ENCODE data around the gene NEK5. TPM values are rescaled to one million over a fixed set of nuclear protein-coding genes. Genes with fewer than 3 reads are reported as not detected.

The NEK5 gene
- total RNA-seq, 2 experiments from 2014 or later = 0.05 TPM; not detected in 1

DNA sequence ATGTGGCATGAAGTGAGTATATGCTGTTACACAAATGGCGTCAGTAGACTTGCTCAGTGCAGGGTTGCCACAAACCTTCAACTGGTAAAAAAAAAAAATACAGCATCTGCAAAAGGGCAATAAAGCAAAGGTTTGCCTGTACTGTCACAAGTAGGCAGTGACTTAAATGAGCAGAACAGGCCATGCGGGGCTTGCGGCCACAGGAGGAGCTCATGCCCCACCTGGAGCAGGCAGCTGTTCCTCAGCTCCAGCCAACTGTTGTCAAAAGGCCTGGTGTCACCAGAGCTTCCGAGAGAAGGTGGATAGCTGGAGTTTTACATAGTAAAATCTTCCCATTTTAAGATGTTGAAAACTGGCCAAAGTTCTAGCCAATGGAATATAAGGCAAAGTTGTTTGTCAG is 125.3 kb downstream of the NEK5 start:
- peaks cover 11% of the 10 kb centered on the region for H3K27me3 Mint-ChIP-seq
- no peaks in the 10 kb centered on the region for H3K36me3 Mint-ChIP-seq
- POLR2A ChIA-PET = no interaction called here
- H3K4me3 Mint-ChIP-seq = no peak overlapping the region
- CTCF ChIA-PET = interaction anchor here (0.9 to 2.6 kb wide), 2 partner anchors 9 to 149 kb away, joined by 4 to 18 read pairs; partner anchors contain the start of genes ALG11 and ATP7B
- intact Hi-C loops (cut with micrococcal nuclease) = no loop called here
- no peaks in the 10 kb centered on the region for H3K9me3 Mint-ChIP-seq
- no peaks in the 10 kb centered on the region for H3K4me1 Mint-ChIP-seq (ENCODE audit: low read depth)
- DNase-seq = no peak
- H3K27ac Mint-ChIP-seq = no peak overlapping the region

DNA sequence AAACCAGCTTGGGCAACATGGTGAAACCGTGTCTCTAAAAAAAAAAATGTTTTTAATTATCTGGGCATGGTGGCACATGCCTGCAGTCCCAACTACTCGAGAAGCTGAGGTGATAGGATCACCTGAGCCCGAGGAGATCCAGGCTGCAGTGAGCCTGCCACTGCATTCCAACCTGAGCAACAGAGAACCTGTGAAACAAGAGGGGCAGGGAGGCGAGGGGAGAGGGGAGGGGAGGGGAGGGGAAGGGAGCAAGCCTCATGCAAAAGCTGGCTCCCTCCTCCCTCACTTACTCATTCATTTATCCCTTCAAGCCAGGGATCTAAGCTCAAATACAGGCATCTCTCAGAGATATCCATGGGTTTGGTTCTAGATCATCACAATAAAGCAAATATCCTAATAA is 126.5 kb downstream of the NEK5 start:
- ChIA-PET CTCF (interaction anchor here (0.7 to 2.6 kb wide), 7 partner anchors 10 to 234 kb away, joined by 3 to 18 read pairs (median 4); partner anchors contain the start of genes ALG11 and ATP7B), POLR2A (interaction anchor here (0.6 kb wide), 1 partner anchor 244 kb away, joined by 6 read pairs; no protein-coding TSS in a partner anchor)
- Mint-ChIP-seq H3K4me1 (ENCODE audit: low read depth) (no peaks in the 10 kb centered on the region), H3K27ac (no peak overlapping the region), H3K9me3 (no peaks in the 10 kb centered on the region), H3K4me3 (no peak overlapping the region), H3K36me3 (no peaks in the 10 kb centered on the region), H3K27me3 (peaks cover 10% of the 10 kb centered on the region)
- no peak for DNase-seq
- intact Hi-C loops (cut with micrococcal nuclease) = no loop called here

DNA sequence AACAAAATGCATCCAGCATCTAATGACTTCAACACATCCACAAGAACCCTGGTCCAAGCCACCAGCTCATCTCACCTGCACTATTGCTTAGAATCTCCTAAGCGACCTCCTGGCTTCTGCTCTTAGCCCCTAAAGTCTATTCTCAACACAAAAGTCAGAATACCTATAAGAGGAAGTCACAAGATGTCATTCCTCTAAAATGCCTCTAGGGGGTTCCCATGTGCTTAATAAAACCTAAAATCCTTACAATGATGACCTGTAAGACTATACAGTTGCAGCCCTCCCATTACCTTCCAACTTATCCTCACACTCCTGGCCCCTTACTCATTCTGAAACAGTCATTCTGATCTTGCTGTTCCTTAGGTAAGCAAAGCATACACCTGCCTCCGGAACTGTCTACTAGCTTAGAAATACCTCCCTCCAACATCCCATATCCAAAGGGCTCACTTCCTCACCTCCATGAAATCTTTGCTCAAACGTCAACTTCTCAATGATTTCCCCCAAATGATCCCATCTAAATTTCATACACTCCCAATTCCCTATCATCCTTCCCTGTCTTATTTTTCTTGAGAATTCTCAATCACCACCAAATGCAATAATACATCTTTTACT is 127.6 kb downstream of the NEK5 start:
- Mint-ChIP-seq H3K27me3 (peaks cover 9% of the 10 kb centered on the region), H3K36me3 (no peaks in the 10 kb centered on the region), H3K4me1 (ENCODE audit: low read depth) (no peaks in the 10 kb centered on the region), H3K27ac (no peak overlapping the region), H3K9me3 (no peaks in the 10 kb centered on the region), H3K4me3 (no peak overlapping the region)
- ChIA-PET CTCF (interaction anchor here (0.6 to 2.6 kb wide), 12 partner anchors 8 to 235 kb away, joined by 3 to 24 read pairs (median 3); partner anchors contain the start of genes ALG11, ATP7B and NEK5), POLR2A (no interaction called here)
- intact Hi-C loops (cut with micrococcal nuclease) = loop anchor here (1.0 kb wide), 2 partner anchors 105 to 126 kb away; no protein-coding TSS in a partner anchor
- DNase-seq = no peak

DNA sequence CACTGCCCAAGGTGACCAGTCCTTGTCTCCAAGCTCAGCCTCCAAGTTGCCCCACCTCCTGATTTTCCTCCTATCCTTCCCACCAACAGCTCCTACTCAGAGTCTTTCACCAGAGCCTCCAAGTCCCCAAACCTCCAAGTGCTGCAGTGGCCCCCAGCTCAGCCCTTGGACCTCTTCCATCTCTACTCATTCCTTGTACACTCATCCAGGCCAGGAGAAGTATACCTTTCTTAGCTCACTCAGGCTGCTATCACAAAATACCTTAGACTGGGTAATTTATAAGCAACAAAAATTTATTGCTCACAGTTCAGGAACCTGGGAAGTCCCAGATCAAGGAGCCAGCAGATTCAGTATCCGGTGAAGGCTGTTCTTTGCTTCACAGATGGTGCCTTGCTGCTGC is 129.0 kb downstream of the NEK5 start:
- peaks cover 9% of the 10 kb centered on the region for H3K27me3 Mint-ChIP-seq
- no peaks in the 10 kb centered on the region for H3K36me3 Mint-ChIP-seq
- no peak overlapping the region for H3K27ac Mint-ChIP-seq
- intact Hi-C loops (cut with micrococcal nuclease) = no loop called here
- DNase-seq = no peak
- CTCF ChIA-PET = interaction anchor here (0.9 to 2.5 kb wide), 4 partner anchors 23 to 451 kb away, joined by 3 to 24 read pairs (median 4); partner anchors contain the start of genes NEK5 and VPS36
- H3K9me3 Mint-ChIP-seq = no peaks in the 10 kb centered on the region
- no peak overlapping the region for H3K4me3 Mint-ChIP-seq
- H3K4me1 Mint-ChIP-seq (ENCODE audit: low read depth) = no peaks in the 10 kb centered on the region
- POLR2A ChIA-PET = no interaction called here

DNA sequence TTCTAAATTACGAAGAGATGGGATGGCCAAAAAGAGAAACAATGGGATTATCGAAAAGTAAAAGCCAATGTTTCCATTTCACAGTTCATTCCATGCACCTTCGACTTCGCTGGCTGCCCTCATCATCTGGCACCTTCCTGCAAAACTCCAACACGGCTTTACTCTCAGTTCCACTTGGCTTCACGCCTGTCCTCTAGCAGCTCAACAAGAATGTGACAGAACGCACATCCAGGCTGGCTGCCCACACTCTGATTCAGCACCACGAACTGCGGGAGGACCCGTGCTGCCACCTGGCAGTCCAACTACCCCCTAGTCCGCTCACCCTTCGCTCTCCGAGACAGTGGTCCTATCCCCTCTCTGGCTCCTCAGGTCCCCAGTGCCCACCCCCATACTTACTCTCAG is 129.4 kb downstream of the NEK5 start:
- ChIA-PET CTCF (interaction anchor here (0.9 to 2.5 kb wide), 4 partner anchors 23 to 451 kb away, joined by 3 to 24 read pairs (median 4); partner anchors contain the start of genes NEK5 and VPS36), POLR2A (no interaction called here)
- no peaks in the 10 kb centered on the region for H3K4me1 Mint-ChIP-seq (ENCODE audit: low read depth)
- H3K9me3 Mint-ChIP-seq = no peaks in the 10 kb centered on the region
- H3K27me3 Mint-ChIP-seq = peaks cover 9% of the 10 kb centered on the region
- no peak for DNase-seq
- H3K36me3 Mint-ChIP-seq = no peaks in the 10 kb centered on the region
- no peak overlapping the region for H3K27ac Mint-ChIP-seq
- intact Hi-C loops (cut with micrococcal nuclease) = no loop called here
- no peak overlapping the region for H3K4me3 Mint-ChIP-seq

DNA sequence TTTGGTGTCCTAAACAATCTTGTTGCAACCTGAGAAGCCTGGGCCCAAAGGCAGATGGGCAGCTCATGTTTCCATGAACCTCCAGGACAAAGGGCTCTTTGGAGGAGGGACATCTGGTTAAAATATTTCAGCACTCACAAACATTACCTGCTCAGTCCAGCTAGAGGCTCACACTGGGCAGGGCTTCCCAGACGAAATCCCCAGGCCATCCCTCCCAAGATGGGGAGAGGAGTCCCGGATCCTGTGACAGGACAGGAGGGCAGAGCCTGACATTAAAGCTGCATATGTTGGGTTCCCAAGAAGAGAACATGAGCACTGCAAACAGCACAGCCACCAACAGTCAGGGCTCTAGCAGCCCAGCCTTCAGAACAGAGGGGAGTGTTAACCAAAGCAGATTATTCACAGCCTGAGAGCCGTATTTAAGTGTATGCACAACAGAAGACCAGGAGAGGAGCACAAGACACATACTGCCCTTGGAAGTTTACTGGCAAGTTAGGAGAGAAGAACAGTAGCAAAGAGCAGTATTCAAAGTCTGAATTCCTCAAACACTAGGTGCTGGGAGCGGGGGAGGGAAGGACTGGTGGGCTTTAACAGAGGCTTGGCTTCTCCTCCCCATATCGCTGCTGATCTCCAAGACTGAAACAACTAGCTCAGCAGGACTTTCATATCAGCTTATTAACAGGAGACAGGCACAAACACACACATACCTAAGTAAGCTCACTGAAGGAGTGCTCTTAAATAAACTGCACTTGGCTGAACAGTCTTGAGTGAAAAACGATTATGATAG is 130.0 kb downstream of the NEK5 start:
- peaks cover 9% of the 10 kb centered on the region for H3K27me3 Mint-ChIP-seq
- DNase-seq = no peak
- CTCF ChIA-PET = interaction anchor here (0.9 to 1.3 kb wide), 2 partner anchors 22 to 129 kb away, joined by 3 to 4 read pairs; no protein-coding TSS in a partner anchor
- H3K9me3 Mint-ChIP-seq = no peaks in the 10 kb centered on the region
- no peaks in the 10 kb centered on the region for H3K4me1 Mint-ChIP-seq (ENCODE audit: low read depth)
- intact Hi-C loops (cut with micrococcal nuclease) = no loop called here
- H3K27ac Mint-ChIP-seq = no peak overlapping the region
- H3K4me3 Mint-ChIP-seq = no peak overlapping the region
- POLR2A ChIA-PET = no interaction called here
- no peaks in the 10 kb centered on the region for H3K36me3 Mint-ChIP-seq

DNA sequence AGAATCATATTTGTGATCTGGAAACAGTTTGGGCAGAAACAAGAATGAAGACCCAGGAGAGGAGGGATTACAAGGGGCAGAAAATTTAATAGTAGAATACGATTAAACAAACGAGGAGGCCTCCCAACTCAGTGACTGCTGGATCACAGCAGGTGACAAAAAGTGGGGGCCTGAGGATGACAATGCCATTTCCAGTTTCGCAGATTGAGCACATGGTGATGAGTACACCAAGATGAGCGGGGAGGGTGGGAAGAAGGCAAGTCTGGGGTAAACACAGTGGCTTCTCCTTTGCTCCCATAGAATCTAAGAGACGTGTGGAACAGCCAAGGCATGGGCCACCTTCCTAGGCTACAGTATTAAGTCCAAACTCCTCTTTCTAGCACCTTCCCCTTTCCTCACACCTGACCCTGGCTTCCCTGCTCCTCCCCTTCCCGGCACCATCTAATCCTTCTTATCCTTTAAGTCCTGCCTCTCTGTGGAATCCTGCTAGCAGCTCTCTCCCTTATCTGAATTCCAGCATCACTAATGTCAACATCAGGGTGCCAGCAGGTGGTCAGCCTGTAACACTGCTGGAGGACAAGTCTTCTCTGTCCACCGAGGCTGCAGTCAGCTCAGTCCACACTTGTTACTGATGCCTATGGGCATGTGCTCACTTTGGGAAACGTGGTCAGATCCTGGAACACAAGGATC is 131.1 kb downstream of the NEK5 start:
- ChIA-PET CTCF (interaction anchor here (0.9 to 1.3 kb wide), 2 partner anchors 130 to 453 kb away, joined by 3 read pairs; no protein-coding TSS in a partner anchor), POLR2A (no interaction called here)
- Mint-ChIP-seq H3K27ac (no peak overlapping the region), H3K27me3 (peaks cover 9% of the 10 kb centered on the region), H3K4me1 (ENCODE audit: low read depth) (no peaks in the 10 kb centered on the region), H3K36me3 (no peaks in the 10 kb centered on the region), H3K9me3 (no peaks in the 10 kb centered on the region), H3K4me3 (no peak overlapping the region)
- intact Hi-C loops (cut with micrococcal nuclease) = no loop called here
- no peak for DNase-seq

DNA sequence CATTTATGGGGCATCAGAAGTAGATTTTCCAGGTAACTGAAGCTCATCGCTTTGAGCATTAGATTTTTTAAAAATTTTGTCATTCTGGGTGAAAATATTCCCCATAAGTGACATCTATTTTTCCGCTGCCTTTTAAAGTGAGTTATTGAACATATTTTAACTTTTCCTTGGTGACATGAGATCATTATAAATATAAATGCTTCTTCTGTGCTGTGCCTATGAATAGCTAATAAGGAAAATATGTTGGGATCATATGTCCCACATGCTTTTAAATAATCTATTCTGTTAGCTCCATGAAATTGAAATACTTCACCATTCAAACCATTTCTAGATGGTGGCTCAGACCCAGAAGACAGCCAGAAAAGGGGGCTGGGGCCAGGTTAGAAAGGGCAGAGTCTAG is 131.7 kb downstream of the NEK5 start:
- Mint-ChIP-seq H3K9me3 (no peaks in the 10 kb centered on the region), H3K4me1 (ENCODE audit: low read depth) (no peaks in the 10 kb centered on the region), H3K27me3 (peaks cover 9% of the 10 kb centered on the region), H3K4me3 (no peak overlapping the region), H3K36me3 (no peaks in the 10 kb centered on the region), H3K27ac (no peak overlapping the region)
- ChIA-PET CTCF (interaction anchor here (0.9 kb wide), 1 partner anchor 454 kb away, joined by 3 read pairs; no protein-coding TSS in a partner anchor), POLR2A (no interaction called here)
- intact Hi-C loops (cut with micrococcal nuclease) = no loop called here
- no peak for DNase-seq

DNA sequence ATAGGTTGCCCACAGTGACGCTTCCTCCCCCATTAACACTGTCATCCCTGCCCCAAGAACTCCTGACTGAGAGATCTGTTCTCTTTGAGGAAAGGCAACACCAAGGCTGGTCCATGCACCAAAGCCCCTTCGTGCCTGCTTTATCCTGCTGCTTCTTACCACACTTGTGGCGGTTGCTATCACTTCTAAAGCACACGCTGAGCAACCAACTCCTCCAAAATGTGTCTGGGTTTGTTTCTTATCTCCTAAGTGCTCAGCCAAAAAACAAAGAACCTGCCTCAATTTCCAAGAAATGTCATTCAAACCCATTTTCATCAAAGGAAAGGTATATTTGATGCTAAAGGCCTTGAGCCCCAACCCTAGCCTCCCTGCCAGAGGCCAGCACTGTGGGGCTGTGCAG is 132.2 kb downstream of the NEK5 start:
- H3K4me1 Mint-ChIP-seq (ENCODE audit: low read depth) = no peaks in the 10 kb centered on the region
- H3K4me3 Mint-ChIP-seq = no peak overlapping the region
- H3K27me3 Mint-ChIP-seq = peaks cover 9% of the 10 kb centered on the region
- H3K9me3 Mint-ChIP-seq = no peaks in the 10 kb centered on the region
- no peak for DNase-seq
- no peaks in the 10 kb centered on the region for H3K36me3 Mint-ChIP-seq
- POLR2A ChIA-PET = no interaction called here
- no peak overlapping the region for H3K27ac Mint-ChIP-seq
- intact Hi-C loops (cut with micrococcal nuclease) = no loop called here
- CTCF ChIA-PET = interaction anchor here (0.9 kb wide), 1 partner anchor 454 kb away, joined by 3 read pairs; no protein-coding TSS in a partner anchor

DNA sequence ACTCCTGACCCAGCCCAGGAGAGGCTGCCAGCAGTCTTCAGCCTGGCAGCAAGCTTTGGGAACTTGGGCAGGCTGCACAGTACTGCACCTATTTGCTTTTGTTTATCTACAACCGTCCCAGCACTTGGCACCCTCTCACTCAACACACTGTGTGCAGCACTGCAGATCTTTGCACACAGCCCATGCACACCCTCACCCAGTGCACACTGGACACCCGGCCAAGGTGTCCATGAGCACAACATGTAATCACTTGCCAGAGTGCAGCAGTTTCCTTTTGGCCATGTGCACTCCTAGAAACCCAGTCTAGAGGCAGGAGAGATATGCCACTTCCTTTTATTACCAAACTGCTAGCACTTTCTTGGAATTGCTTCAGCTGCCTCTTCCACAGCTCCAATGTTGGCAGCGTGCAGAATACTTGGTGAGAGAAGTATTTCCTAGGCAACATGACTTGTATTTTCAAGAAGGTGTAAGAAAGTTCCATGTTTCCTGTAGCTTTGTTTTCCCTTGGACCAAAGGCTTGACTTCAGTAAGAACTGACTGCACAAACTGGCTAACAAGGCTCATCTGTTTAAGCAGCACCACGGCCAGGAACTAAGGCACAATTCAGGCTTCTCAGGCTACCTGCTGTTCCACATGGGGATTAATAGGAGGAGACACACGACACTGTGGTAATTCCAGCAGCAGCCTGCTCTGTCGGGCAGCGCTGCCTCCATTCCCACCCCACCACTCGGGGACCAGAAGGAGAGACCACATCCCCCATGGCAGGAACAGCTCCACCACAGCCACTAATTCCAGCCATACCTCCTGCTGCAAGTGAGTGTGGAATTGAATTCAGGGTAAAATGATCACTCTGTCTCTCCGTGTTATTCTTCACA is 133.0 kb downstream of the NEK5 start:
- ChIA-PET POLR2A (no interaction called here), CTCF (no interaction called here)
- Mint-ChIP-seq H3K4me1 (ENCODE audit: low read depth) (no peaks in the 10 kb centered on the region), H3K9me3 (no peaks in the 10 kb centered on the region), H3K36me3 (no peaks in the 10 kb centered on the region), H3K4me3 (no peak overlapping the region), H3K27ac (no peak overlapping the region), H3K27me3 (peaks cover 7% of the 10 kb centered on the region)
- DNase-seq = no peak
- intact Hi-C loops (cut with micrococcal nuclease) = no loop called here

DNA sequence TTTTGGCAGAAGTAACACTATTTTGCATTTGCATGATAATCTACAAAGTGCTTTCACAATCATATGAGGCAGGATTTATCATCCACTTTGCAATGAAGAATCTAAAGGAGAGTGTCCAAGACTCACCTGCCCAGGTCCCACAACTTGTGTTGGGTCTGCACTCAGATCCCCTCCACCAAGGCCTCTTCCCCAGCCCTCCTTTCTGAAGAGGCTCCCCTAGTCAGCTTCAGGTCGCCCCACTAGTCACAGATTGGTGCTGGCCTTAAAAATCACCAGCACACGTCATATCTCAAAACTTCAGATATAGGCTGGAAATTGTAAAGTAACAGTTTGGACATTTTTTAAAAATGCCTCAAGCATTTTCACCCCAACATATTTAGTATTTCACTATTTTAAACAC is 135.2 kb downstream of the NEK5 start:
- Mint-ChIP-seq H3K9me3 (no peaks in the 10 kb centered on the region), H3K36me3 (no peaks in the 10 kb centered on the region), H3K4me1 (ENCODE audit: low read depth) (no peaks in the 10 kb centered on the region), H3K27me3 (no peaks in the 10 kb centered on the region), H3K4me3 (no peak overlapping the region), H3K27ac (no peak overlapping the region)
- ChIA-PET CTCF (no interaction called here), POLR2A (no interaction called here)
- no peak for DNase-seq
- intact Hi-C loops (cut with micrococcal nuclease) = no loop called here
